Measurements from ENCODE around the gene PARD3.

Gene PARD3

DNA sequence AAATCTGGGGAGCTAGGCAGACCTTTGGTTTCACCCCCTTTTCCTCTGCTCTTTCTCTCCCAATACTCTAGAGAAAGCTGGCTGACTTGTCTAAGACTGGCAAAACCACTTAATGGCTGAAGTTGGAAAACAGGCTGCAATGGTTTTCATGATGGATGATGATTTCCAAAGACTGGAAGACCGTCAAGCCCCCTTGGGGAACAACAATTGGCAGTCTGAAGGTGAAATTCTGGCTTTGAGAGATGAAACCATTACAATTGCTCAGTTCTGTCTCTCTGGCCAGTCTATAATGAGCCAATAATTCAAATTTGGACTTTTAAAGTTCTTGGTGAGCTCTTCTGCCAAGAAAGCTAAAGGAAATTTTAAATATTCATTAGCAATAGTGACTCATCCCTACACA, 680.5 kb downstream of the PARD3 start:
- no peak for DNase-seq

DNA sequence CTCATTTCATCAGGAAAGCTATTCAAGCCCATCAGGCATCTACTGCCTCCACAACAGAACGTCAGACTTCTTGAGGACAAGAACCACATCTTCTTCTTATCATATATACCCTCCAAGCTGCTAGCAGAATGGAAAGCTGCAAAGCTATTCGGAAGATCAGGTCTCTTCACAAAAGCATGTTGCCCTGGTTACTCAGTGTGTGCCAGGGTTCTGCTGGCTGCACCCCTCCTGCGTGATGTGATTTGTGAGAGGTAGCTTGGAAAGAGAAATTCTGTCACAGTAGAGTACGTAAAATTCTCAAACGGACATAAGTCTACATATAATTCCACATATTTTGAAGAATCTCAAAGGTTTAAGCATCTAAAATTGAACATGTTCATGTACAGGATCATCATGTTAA, 681.7 kb downstream of the PARD3 start:
- DNase-seq: no peak

DNA sequence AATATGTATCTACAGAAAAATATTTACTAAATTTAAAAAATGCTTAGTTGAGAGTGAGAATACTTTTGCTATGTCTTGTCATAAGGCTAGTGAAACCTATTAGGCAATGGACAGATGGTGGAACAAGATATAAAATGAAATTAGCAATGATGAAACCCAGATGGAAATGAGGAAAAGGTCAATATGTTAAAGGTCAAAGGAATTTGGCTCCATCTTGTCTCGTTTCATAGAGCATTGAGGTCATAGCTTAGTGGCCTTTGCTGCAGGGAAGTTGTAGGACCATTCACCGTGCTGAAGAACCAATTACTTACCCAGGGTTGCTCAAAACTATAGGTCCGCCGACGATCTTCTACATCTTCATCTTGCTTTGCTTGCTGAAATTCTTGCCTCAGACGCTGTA, 683.9 kb downstream of the PARD3 start:
- no peak for DNase-seq

DNA sequence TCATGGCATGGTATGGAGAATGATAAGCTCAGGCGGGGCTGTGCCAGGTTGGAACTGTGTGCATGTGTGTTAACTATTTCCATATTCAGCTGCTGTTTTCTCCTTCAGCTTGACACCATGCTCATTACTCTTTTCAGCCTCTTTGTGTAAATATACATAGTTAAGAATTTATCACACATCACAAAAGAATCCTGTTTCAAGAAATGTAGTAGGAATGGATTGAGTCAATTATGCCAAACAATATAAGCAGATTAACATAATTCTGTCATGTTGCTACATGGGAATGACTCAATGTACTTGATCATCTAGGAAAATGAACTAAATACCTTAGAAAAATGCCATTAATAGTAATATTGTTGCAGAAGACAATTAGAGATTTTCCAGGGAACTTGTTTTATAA, 687.4 kb downstream of the PARD3 start:
- DNase-seq: no peak

DNA sequence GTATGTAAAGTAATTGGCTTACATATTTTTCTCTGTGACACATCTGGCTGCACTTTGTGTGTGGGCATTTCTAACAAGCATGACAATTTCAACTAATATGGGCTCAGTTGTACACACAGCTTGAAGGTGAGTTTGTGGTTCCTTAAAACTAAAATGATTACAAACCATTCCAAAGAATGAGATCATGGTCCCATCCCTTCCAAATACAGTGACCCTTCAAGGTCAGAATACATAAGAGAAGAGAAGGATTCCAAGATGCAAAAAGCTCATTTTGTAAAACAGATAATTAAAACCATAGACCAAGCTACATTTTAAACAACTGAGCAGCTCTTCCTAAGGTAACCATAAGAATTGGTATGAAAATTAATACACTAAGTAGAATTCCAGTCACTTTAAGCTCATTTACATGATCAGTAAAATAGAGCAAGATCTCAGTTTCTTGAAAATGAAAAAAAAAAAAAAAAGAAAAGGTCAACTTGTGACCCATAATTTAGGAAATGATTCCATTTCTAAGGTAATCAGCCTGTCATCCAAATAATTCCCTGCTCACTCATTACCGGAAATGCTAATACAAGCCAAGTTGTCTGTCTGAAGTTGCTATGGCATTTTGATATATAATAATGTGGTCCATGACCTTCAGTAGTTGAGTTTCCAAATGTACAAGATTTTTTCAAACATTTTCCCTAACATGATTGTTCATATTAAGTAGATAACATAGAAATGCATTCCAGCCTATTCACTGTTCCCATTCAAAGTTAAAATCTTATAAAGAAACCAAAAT, 688.5 kb downstream of the PARD3 start:
- DNase-seq: no peak

DNA sequence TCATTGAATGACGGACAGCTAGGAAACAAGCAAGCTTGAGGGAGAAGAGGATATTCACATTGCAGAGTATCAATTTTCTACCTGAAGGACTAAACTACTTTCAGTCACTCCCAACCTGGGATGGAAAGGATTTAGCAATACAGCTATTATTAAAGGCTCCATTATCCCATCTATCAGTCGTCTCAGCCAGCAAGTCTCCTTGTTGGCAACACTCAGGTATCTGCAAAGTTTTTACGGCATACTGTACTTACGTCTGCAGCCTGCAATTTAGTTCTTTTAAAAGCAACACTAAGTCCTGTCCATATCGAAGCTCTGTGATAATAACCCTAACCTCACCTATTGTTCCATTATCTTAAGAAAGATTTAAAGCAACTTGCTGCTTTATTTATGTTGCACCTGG, 689.4 kb downstream of the PARD3 start:
- DNase-seq: no peak

DNA sequence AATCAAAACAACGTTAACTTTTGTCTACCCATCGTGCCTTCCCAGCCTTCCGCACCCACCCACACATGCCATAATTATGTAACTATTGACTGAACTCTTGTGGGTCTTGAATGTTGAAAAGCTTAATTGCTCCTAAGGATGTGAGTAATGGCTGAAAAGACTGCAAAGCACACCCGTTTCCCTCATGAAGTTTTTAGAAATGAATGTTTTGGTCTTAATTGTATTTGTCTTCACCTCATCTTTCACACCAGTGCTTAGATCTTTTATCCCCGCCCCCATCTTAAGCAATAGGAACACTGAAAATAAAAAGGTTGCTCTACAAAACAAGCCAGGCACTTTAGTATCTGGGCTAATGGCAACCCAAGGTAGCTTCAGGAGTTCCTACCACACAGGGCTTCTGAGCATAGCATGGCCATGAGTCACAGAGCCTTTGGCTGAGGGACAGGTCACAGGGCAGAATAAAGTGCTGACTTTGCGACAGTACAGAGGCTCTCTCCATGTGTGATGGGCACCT, 690.5 kb downstream of the PARD3 start:
- DNase-seq: no peak

DNA sequence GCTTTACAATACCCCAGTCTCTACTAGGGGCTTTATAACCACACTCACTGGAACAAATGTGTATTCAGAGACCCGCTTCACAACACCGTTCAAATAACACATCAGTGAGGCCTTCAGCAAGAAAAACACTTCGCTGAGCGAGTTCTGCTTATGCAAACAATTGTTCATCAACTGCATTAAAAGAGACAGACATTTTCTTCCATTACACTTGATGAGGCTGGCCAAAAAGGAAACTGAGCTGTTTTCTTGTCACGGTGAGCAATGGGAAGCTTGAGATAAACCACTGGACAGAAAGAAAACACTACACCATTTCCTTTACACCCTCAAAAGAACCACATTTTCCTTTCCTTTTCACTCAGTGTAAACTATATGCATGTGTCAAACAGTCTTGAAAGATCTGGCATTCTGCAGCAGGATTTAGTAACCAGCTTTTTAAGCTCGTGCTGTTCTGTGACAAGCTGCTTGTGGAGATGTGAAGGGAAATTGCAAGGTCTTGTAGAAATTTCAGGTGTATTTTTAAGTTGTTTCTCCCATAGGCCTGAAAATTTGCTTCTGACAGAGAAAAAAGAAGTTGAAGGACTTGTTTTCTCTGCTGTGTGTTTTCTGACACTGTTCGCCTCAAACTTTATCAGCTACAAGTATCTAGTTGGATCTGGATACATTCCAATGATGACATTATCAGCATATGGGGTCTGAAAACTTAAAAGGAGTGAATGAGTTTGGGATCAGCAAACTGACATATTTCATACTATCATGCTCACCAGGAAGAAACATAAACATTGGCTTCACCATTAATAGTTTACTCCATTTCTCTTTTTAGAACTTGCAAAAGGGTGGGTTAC, 693.1 kb downstream of the PARD3 start:
- no peak for DNase-seq

DNA sequence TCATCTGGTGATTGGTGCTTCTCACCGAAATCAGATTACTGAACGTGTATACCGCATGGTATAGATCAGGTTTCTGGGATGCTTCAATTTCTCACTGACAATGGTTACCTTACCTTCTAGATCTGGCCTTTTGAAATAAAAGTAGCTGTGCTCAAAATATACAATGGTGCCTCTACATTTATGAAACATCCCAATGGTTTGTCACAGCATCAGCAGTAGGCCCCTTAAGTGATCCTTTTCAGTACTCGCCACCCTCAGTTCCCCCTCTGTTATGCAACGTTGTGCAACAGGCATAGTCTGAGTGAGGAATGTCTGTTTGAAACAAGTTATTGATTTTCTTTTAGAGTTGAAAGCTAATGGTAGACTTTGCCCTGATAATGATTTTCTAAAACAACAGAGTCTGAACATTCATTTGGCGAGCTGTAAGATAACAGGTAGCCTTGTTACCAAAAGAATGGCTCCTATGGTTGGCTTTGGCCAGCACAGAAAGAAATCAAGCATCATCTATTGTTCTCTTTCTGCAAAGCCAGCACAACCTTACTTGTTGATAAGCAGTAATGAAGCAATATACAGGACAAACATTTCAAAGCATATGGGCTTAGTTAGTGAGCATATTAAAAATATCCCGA, 693.9 kb downstream of the PARD3 start:
- no peak for DNase-seq

DNA sequence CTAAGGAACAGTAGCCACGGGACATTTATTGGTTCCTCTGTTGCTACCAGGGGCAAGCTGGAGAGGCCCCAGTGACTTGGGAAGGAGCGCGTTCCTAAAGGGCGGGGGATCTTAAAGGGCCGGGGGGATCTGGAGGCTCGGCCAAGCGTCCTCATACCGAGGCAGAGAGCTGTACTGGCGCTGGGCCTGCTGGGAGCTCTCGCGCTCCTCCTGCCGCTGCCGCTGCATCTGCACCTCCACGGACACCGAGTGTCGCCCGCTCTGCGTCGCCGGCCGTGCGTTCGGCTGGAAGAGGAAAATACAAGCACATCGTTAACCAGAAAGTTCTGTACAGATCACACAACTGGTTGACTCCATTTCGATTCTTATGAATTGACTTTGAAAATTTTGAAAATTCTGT, 695.6 kb downstream of the PARD3 start:
- DNase-seq: no peak

DNA sequence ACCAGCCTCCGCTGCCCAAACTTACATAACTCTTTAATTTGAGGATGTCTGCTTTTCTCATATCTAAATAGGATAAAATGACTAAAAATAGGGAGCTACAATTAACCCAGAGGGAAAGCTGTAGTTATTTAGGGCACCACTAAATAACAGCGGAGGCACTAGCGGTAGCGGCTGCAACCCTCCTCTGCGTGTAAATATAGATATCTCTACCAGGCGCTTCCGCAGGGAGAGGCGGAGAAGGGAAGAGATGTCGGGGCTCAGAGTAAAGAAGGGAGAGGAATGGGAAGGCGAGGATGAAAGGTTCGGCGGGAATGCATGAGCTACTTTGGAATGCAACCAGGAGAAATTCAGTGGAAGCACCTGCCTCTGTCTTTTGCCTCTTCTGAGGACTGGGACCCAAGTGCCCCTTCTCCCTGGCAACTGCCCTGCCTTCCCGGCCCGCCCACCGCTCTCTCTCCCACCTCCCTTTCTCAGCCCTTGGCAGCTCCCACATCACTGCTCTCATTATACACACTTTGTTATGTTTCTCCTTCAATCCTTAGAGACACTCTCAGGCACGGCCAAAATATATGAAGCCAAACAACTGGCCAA, 698.3 kb downstream of the PARD3 start:
- no peak for DNase-seq

DNA sequence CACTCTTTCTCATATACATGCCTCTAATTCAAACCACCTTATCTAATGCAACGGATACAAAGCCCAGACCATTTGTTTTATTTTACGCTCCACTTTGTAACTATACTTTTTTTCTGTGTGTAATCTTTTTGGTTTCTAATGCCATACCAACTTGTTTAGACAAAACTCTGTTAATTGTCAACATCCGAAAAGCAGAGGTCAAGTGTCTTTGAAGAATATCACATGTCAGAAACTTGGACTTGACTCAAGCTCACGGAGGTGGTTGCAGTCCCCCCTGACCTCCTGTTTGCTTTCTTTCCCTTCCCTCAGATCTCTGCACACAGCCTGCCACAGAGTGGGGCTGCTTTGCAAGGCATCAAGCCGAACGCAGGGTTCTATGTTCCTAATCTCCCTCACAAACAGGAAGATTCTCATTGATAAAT, 698.9 kb downstream of the PARD3 start:
- no peak for DNase-seq

DNA sequence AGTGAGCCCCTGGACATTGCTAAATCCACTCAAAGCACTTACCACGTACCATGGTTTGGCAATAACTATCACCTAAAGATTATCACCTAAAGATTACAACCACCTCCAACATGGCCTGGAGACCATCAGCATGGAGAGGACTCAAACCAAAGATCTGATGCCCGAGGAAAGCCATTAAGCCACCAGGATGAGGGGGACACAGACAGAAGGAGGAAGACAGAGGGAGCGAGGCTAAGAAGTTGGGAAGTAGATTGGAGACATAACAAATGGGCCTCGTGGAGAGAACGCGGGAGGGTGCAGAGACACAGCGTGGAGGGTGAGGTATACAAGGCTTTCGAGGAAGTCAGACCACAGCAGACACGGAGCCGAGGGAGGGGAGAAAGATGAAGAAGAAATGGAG, 700.2 kb downstream of the PARD3 start:
- no peak for DNase-seq

DNA sequence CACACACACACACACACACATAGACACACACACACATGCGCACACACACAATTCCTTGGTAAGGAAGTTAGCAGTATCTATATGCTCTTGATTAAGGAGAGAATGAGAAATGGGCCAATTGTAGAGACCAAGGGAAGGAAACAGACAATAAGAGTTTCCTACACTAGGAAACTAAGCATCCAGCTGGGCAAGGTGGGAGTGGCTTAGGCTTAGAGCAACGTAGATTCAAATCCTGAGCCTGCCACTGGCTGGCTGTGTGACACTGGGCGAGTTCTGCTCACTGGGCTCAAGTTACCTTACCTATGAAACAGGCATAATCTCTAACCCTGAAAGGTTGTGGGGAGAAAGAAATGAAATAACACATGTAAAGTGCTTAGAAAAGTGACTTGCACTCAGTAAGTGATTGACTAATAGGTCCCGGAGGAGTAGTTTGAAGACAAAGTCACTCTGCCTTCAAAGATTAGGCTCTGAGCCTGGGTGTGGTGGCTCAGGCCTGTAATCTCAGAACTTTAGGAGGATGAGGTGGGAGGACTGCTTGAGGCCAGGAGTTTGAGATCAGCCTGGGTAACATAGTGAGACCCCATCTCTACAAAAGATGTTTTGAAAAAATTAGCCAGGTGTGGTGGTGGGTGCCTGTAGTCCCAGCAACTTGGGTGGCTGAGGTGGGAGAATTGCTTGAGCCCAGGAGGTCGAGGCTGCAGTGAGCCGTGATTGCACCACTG, 701.4 kb downstream of the PARD3 start:
- no peak for DNase-seq

DNA sequence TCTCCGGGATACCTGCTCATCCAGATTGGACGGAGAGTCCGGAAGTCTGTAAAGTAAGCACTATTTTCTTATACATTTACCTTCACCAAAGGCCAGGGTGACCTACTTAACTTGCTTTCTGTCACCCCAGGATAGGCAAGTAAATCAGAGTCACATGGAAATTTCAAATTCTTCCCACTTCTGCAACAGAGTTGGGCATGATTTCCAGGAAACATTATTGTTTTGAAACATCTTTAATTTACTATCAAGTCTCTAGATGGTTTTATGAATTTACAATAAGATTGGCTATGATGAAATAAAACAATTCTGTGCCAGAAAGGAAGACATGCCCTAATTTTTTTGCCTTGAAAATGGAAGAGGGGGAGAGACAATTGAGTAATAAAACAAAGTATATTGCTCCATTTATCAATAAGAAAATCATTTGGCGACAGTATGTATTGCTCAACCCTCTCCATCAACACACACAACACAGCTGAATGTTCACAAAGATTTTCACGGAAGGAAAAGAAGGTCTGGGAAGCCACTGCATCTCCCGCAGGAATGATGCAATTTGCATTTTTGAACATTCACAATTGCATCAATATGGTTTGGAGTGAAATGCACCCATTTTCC, 702.8 kb downstream of the PARD3 start:
- DNase-seq: no peak

DNA sequence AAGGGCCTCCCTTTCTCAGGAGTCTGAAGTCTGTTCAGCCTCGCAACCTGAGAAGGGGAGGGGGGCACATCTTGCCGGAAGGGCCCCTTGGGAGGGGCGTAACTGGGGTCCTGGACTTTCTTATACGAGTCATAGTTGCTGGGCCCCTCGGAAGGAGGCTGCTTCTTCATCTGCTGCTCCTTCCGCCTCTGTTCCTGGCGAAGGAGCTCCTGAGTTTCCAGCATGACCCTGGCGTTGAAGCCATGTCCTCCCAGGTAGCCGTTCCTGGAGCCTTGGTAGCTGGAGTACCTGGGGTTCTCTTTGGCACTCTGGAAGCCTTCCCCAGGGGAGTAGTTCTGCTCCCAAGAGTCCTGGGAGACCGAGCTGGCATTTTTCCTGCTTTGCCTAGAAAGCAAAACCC, 703.9 kb downstream of the PARD3 start:
- DNase-seq: no peak

DNA sequence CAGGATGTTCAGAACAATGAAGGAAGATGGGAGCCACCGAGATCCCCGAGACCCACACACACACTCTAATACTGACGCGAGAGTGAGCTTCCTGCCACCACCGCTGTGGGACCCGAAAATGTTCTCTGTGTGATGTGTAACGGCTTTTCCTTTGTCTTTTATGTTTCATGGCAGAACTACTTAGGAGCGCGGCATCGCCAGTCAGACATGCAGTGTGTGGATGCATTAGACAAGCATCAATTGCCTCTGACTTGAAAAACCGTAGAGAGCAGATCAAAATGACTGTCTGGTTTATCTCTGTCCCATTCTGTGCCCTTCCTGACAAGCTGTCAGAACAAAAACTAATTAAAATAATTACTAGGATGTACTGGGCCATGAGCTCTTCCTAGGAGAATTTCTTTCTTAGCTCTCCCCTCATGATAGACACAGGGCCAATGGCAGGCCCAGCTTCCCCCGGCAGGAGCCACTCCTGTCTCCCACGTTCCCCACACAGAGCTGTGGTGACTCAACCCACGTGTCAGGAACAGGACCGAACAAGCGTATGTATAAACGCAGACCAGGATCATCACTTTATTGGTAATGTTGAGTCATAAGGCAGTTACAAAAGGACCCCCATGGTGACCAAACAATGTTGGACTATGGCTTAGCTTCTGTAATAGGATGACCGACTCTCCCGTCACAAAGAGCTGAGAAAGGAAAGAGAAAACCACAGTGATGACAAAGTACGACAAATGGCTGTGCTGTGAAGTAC, 705.0 kb downstream of the PARD3 start:
- DNase-seq: no peak

DNA sequence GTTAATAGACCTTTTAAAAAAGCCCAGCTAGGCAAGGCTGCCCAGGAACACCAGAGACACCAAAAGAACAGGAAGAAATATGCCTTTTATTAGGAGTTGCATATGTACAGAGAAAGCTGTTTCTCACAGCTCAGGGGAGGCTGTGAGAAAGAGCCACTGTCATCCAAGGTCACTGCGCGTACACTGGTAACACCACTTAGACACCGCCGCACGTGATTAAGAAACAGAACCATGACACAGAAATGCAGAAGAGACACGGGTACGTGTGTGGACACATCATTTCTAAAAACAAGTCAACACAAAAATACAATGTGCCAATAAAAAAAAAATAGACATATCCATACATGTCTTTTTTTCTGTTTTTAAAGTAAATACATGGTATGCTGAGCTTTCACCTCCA, 705.6 kb downstream of the PARD3 start:
- DNase-seq: no peak

DNA sequence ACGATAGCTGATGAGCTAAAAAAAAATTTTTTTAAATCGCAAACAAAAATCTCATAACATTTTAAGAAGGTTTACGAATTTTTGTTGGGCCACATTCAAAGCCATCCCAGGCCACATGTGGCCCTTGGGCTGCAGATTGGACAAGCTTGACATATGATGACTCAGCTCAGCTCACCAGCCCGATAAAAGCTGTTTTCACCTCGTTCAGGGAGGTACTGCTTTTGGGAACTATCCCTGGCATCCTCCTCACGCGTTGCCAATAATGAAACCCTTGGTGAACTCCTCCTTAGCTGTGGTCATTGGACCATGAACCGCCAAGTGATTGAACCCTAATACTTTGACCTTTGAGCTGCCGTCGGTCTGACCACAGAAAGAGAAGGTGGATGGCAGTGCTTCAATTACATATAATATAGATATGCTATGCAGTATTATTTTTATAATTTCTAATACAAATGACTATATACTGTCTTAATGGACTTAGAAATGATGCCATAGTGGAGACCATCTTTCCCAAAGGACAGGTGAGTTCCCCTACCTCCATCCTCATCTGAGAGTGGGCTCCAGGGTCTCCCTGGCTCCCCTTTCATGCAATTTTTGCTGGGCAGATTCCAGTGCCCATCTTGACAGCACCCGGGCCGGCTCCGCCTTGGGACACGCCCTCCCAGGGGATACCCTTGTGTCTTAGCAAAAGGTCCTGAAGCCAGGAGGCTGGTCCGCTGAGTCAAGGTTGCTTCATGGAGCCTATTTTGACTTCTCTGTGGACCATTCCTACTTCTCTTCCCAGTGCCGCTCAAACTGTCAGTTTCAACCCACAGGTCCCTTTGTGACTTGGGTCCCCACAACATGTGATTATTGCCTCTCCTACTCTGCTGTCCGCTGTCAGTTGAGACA, 707.2 kb downstream of the PARD3 start:
- no peak for DNase-seq

DNA sequence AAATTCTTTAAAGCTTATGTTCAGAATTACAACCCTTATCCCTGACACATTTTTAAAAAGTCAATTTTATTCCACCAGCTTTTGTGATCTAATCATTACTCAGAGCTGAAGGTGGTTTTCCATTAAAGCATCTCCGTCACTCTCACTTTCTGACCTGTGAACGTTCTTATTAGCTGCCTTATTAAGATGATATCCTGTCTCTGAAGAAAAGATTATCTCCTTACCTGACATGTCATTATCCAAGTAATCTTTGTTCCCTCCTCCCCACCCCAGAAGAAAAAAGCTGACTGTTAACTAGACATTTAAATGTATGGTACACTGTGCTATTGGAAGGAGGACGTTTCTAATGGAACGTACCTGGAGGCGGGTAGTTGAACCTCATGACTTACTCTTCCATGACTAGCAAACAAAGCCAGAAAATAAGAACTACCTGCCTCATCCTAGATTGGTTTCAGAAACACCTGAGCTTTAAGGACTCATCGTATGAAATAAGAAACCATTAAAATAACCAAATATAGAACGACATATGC, 708.7 kb downstream of the PARD3 start:
- DNase-seq: no peak

Measured in 8988T (cell line).